Activated CD8-positive, alpha-beta memory T cell treated with anti-CD3 and anti-CD28 coated beads, Interleukin-2, amount 50 U/mL, for 1 hour (primary cell): ENCODE results near the gene DNAH14.
"Not testable (repeated sequence)": the region's sequence is repeated elsewhere in the genome, so short reads cannot be mapped to it uniquely, and the experiment has no call there.

ENCODE experiments used
- DNase-seq: peaks from one replicate; pipeline ENCODE4 v3.0.0-alpha.2; 2020; ENCODE audit errors: extremely low read depth

Gene DNAH14

DNA sequence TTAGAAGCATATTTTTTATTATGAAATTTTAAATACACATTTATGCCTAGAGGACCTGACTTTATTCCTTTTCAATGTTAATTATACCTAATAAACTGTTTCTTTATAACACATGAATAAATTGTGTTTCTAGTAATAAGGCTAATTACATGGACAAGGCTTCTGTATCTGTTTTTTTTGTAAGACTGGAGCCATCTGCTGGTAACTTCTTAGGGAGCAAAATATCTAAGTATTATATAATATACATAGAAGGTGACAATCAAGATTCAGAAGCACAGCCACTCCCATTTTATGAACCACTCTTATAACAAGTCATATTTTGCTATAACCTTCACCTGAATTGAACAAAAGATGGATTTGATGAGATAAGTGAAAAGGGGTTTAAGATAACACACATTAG lies 414.1 kb downstream of the DNAH14 start:
- no peak for DNase-seq

DNA sequence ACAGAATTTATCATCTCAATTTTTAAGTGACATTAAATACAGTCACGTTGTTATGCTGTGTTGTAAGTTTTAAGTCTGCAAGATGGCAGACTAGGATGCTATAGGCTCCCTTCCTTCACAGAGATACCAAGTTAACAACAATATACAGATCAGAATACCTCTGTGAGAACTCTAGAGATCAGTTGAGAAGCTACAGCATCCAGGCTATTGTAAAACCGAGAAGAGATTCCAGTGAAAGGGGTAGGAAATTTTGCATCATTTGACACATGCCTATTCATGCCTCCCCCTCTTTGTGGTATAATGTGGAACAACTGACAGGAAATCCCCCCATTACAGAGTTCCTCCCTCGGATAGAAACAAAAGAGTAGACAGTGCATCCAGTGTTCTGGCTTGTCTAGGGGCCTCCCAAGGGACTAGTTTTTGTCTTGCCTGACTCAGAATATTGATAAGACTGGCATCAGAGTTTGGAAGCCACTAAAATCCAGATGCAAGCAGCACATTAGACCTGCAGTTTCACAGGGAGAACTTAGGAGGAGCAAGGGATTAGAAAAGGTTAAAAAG lies 417.7 kb downstream of the DNAH14 start:
- no peak for DNase-seq

DNA sequence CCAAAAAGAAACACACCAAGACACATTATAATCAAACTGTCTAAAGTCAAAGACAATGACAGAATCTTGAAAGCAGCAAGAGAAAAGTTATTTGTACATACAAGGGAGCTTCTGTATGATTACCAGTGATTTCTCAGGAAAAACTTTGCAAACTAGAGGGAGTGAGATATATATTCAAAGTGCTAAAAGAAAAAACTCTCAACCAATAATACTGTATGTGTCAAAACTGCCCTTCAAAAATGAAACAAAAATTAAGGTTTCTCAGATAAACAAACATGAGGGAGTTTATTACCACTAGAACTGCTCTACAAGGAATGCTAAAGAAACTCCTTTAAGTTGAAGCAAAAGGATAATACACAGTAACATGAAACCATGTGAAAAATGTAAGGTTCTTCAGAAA lies 418.9 kb downstream of the DNAH14 start:
- no peak for DNase-seq

GRCh38 chr1:225349826-225350225 lies 420.4 kb downstream of the DNAH14 start:
- DNase-seq, result no peak

DNA sequence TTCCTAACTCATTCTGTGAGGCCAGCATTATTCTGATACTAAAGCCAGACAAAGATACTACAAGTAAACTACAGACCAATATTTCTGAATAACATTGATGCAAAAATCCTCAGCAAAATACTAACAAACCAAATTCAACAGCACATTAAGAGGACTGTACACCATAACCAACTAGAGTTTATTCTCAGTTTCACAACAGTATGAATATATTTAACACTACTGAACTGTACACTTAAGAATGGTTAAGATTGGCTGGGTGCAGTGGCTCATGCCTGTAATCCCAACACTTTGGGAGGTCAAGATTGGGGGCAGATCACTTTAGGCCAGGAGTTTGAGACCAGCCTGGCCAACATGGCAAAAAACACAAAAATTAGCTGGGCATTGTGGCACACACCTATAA lies 421.4 kb downstream of the DNAH14 start:
- DNase-seq, result no peak

GRCh38 chr1:225354906-225355305 lies 425.4 kb downstream of the DNAH14 start:
- no peak for DNase-seq

DNA sequence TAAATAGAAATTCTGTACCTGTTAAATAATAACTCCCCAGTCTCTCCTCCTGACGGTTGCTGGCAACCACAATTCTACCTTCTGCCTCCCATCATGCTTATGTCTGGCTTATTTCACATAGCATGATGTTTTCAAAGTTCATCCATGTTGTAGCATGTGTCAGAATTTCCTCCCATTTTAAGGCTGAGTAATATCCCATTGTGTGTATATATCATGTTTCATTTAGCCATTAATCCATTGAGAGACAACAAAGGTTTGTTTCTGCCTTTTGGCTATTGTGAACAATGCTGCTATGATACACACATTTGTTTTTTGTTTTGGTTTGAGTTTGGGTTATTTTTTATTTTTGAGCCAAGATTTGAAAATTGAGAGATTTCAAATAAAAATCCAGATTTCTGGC lies 426.4 kb downstream of the DNAH14 start:
- DNase-seq, result no peak

DNA sequence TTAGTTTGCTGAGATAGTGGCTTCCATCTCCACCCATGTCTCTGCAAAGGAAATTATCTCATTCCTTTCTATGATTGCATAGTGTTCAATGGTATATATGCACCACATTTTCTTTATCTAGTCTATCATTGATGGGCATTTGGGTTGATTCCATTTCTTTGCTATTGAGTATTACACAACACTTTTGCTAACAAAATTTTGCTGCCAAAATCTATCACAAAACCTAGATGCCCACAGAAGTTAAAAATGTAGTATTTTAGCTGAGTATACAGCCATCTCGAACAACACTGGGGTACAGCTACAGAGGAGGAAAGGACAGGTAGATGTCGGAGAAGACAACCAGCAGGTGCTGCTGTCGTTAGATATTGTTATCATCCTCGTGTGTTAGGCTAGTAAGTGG lies 430.6 kb downstream of the DNAH14 start:
- no peak for DNase-seq

GRCh38 chr1:225361176-225361575 lies 431.7 kb downstream of the DNAH14 start:
- no peak for DNase-seq

DNA sequence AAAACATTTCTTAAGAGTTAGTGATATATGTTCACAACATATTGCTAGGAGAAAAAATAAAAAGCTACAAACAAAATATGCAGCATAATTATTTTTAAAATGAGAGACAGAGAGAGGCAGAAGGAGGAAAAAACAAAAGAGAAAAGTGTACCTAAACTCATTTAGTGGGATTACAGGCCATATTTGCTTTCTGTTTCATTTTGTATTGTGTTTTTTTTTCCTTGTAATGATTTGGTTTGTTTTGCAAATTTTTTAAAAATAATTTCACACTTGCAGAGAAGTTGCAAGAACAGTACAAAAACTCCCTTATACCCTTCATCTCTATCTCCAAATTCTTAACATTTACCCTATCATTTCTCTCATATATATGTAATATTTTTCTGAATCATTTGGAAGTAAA lies 433.3 kb downstream of the DNAH14 start:
- no peak for DNase-seq

GRCh38 chr1:225364439-225364838 lies 435.0 kb downstream of the DNAH14 start:
- no peak for DNase-seq

GRCh38 chr1:225366018-225366417 lies 436.5 kb downstream of the DNAH14 start:
- DNase-seq, result no peak

DNA sequence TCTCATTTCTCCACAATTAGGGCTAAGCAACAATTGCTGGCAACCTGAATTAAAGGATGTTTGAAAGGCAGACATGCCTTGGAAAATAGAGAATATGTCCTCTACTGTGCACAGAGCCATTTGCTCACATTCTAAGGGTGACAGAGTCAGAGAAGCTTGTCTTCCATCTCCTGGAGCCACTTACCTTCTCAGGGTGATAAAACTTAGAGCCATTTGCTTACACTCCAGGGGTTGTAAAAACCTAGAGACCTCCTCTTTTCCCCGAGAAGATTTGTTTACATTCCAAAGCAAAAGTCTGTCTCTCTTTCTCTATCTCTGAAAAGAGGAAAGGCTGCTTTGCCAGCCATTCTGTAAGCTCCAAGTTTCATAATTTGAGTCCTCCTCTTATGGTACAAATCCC lies 437.1 kb downstream of the DNAH14 start:
- DNase-seq, result no peak

DNA sequence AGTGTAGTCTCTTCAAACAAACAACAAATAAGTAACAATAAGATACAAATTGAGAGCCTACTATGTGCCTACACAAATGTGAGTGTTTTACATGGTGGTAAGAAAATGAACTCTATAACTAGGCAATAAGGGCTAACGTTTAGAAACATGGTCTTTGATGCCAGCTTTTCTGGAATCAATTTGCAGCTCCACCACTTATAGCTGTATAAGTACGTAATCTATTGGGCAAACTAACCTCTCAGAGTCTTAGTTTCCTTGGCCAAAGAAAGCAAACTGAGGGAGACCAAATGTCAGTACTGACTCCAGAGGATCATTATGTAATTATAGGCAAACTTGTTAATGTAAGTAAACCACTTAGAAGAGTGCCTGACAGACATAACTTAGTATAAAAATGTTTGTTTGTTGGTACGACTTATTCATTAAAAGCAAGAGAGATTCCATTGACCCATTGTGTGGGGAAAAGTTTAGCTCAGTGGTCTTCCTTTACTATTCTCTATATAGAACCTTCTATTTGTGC lies 438.6 kb downstream of the DNAH14 start:
- DNase-seq, result no peak

DNA sequence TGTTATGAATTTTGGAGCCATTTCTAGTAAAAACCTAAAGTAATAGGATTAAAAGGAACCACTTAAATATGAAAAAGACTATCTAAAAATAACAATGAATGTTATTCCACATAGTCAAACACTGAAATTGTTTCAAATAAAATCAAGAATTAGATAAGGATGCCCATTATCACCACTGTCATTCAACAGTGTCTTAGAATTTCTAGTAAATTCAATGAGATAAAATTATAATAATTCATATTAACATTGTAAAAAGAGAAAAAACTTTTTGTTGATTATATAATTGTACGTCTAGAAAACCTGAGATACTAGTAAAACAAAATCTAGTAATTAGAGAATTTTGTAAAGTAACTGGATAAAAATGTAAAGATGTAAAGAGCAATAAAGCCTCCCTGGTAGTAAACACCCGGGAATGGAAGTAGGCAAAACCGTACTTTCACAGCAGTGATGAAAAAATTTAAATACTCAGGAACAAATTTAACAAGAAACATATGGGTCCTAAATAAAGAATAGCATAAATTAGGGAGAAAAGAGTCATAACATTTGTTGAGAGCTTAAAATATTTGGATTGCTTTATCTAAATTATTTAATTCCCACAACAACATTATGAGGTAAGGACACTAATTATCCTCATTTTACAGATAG lies 442.0 kb downstream of the DNAH14 start:
- no peak for DNase-seq

DNA sequence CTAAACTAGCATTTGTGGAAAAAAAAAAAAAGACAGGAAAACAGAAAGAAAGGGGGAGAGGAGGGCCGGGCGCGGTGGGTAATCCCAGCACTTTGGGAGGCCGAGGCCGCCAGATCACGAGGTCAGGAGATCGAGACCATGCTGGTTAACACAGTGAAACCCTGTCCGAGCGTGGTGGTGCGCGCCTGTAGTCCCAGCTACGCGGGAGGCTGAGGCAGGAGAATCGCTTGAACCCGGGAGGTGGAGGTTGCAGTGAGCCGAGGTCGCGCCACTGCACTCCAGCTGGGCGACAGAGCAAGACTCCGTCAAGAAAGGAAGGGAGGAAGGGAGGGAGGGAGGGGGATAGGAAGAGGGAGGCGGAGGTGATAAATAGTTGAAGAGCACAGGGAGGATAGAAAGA lies 443.7 kb downstream of the DNAH14 start:
- no peak for DNase-seq

GRCh38 chr1:225374996-225375395 lies 445.5 kb downstream of the DNAH14 start:
- no peak for DNase-seq

DNA sequence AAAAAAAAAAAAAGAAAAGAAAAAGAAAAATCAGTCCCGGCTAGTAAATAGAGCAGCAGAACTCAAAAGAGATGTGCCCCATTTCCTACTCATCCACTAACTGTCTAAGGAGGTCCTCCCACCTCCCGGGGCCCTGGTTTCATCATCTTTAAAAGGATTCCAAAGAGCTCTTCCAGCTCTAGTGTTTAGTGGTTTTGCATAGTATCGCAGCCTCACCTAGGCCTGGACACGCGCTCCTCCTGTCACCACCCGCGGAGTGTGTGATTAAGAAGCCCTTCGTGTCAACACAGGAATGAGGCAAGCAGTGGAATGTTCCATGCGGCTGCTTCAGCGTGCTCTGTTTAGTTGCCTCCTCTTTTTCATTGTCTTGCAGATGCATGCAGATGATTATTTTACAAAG lies 449.4 kb downstream of the DNAH14 start:
- DNase-seq, result no peak

DNA sequence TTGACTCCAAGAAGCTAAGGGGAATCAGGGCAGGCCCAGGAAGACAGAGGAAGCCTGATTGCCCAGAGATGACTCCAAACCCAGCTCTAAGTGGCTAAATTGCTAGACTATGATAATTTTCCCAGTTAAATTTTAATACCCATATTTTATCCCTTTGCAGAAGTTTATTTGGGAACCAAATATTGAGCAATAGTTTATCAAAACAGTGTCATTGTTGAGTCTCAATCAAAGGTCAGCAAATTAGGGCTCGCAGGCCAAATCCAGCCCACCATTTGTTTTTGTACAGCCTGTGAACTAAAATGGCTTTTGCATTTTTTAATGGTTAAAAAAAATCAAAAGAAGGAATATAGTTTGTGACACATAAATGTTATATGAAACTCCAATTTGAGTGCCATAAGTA lies 451.2 kb downstream of the DNAH14 start:
- DNase-seq, result no peak

- DNase-seq, result not testable (repeated sequence)
Observed at GRCh38 chr1:225386860-225387259, 457.4 kb downstream of the DNAH14 start.

- DNase-seq, result no peak
Observed at GRCh38 chr1:225388372-225388771, 458.9 kb downstream of the DNAH14 start.

- no peak for DNase-seq
Observed at GRCh38 chr1:225389843-225390242, 460.4 kb downstream of the DNAH14 start.

- no peak for DNase-seq
Observed at GRCh38 chr1:225396357-225396756, 466.9 kb downstream of the DNAH14 start.

GRCh38 chr1:225400968-225401367 lies 471.5 kb downstream of the DNAH14 start:
- DNase-seq, result no peak
